HCT116 (cell line): ENCODE data around the gene SRRD. TPM values are rescaled to one million over a fixed set of nuclear protein-coding genes. Genes with fewer than 3 reads are reported as not detected.

Experiments
- ATAC-seq: fragments of 200-7000 bp; cut with Tn5 transposase; 2 replicates; pipeline ENCODE4 v1.9.1; 2020; ENCODE audit warnings: mild to moderate bottlenecking, moderate library complexity
- BruUV-seq: library from RNA; stranded (reverse); fragments of 400-500 nt; replicated peaks from 2 replicates; lab custom pipeline; 2021; lab: Mats Ljungman, UMichigan
- CTCF ChIA-PET: fragments of 300-600 bp; sonication (Branson Sonifier 250); formaldehyde crosslinking; loops from one replicate; lab custom pipeline; 2021; ENCODE audit warnings: antibody characterized with exemption; lab: Charles Lee
- POLR2A ChIA-PET: fragments of 300-600, 350-600 bp; sonication (Branson Sonifier 250); formaldehyde crosslinking; loops from one replicate; lab custom pipeline; 2021; ENCODE audit warnings: antibody characterized with exemption; lab: Charles Lee
- RAD21 ChIA-PET, 2 experiments: fragments of 300-600 bp; sonication (Branson Sonifier 250); formaldehyde crosslinking; loops; one replicate each; lab custom pipeline; 2023; ENCODE audit warnings: low total read pairs in 2 of 2; ENCODE audit not compliant: uncharacterized antibody in 2 of 2, unreplicated experiment in 2 of 2, low non-redundant PET in 1 of 2; lab: Charles Lee
- DNase-seq: peaks from one replicate; pipeline ENCODE4 v3.0.0-alpha.2; 2010; ENCODE audit warnings: low read depth, low spot score
- H2AFZ ChIP-seq: fragments of 200-600 bp; shearing (Covaris generic), sonication (generic); 2 replicates; pipeline ENCODE4 v1.6.1; 2017; ENCODE audit warnings: low read depth, mixed run types, mixed read lengths, antibody characterized with exemption, low read length; ENCODE audit not compliant: poor library complexity, severe bottlenecking
- H3K27ac ChIP-seq: 2 replicates; pipeline ENCODE4 v1.5.1; 2012; ENCODE audit warnings: low read depth, low read length
- H3K27me3 ChIP-seq: fragments of 200-600 bp; sonication (generic); 2 replicates; pipeline ENCODE4 v1.6.1; 2016; ENCODE audit warnings: mixed run types, low read length, mixed read lengths; ENCODE audit not compliant: insufficient read depth
- H3K36me3 ChIP-seq, 2 experiments: fragments of 200-500 bp in 1 of 2; fragments of 200-600 bp in 1 of 2; sonication (Bioruptor generic) in 1 of 2; sonication (generic) in 1 of 2; 2 replicates each; pipeline versions ENCODE4 v1.5.1 to v1.6.1; 2014 to 2016; ENCODE audit warnings: low read length in 2 of 2, inconsistent platforms in 1 of 2, mixed read lengths in 1 of 2, mixed run types in 1 of 2; ENCODE audit not compliant: insufficient read depth in 2 of 2, control insufficient read depth in 1 of 2
- H3K4me1 ChIP-seq, 2 experiments: fragments of 200-600 bp in 1 of 2; sonication (generic) in 1 of 2; 2 replicates each; pipeline versions ENCODE4 v1.5.1 to v1.6.1; 2012 to 2017; ENCODE audit warnings: low read length in 2 of 2, inconsistent platforms in 1 of 2, mild to moderate bottlenecking in 1 of 2, mixed read lengths in 1 of 2, mixed run types in 1 of 2, moderate library complexity in 1 of 2; ENCODE audit not compliant: insufficient read depth in 2 of 2, control insufficient read depth in 1 of 2
- H3K4me2 ChIP-seq: fragments of 200-600 bp; sonication (generic); 2 replicates; pipeline ENCODE4 v1.6.1; 2017; ENCODE audit warnings: mixed run types, low read length, mixed read lengths
- H3K4me3 ChIP-seq, 2 experiments: fragments of 200-600 bp in 1 of 2; sonication (generic) in 1 of 2; replicated peaks in 1 of 2; 2 replicates each; pipeline ENCODE4 v1.5.1; 2011 to 2016; ENCODE audit warnings: low read length in 2 of 2, control low read depth in 1 of 2, low read depth in 1 of 2, mild to moderate bottlenecking in 1 of 2, mixed read lengths in 1 of 2, mixed run types in 1 of 2
- H3K79me2 ChIP-seq: fragments of 200-600 bp; sonication (generic); 2 replicates; pipeline ENCODE4 v1.6.1; 2017; ENCODE audit warnings: mild to moderate bottlenecking, mixed run types, low read length, moderate library complexity, mixed read lengths; ENCODE audit not compliant: insufficient read depth
- H3K9ac ChIP-seq: fragments of 200-600 bp; sonication (generic); 2 replicates; pipeline ENCODE4 v1.6.1; 2016; ENCODE audit warnings: low read length, mixed read lengths
- H3K9me2 ChIP-seq: fragments of 200-600 bp; sonication (generic), shearing (Covaris generic); 2 replicates; pipeline ENCODE4 v1.6.1; 2017; ENCODE audit warnings: mixed run types, mild to moderate bottlenecking, moderate library complexity; ENCODE audit not compliant: insufficient read depth
- H3K9me3 ChIP-seq, 2 experiments: fragments of 200-500 bp in 1 of 2; fragments of 200-600 bp in 1 of 2; sonication (Bioruptor generic) in 1 of 2; sonication (generic) in 1 of 2; 2 replicates each; pipeline ENCODE4 v1.6.1; 2014 to 2017; ENCODE audit warnings: low read length in 2 of 2, mixed read lengths in 2 of 2, inconsistent platforms in 1 of 2, low read depth in 1 of 2, mild to moderate bottlenecking in 1 of 2, mixed run types in 1 of 2, moderate library complexity in 1 of 2; ENCODE audit not compliant: control insufficient read depth in 1 of 2, insufficient read depth in 1 of 2
- H4K20me1 ChIP-seq: fragments of 200-600 bp; sonication (generic), shearing (Covaris generic); 2 replicates; pipeline ENCODE4 v1.6.1; 2017; ENCODE audit warnings: mixed run types, mild to moderate bottlenecking, moderate library complexity; ENCODE audit not compliant: insufficient read depth
- EZH2 ChIP-seq: fragments of 200-600 bp; sonication (generic); IDR thresholded peaks from 2 replicates; pipeline ENCODE4 v1.6.1; 2017; ENCODE audit warnings: antibody characterized with exemption, mixed run types
- TCF7L2 ChIP-seq: IDR thresholded peaks from 2 replicates; pipeline ENCODE4 v1.7.0; 2011; ENCODE audit warnings: borderline replicate concordance, inconsistent platforms; ENCODE audit not compliant: insufficient read depth, insufficient read length; ENCODE audit errors: extremely low read depth
- ZBTB33 ChIP-seq: IDR thresholded peaks from 2 replicates; pipeline ENCODE4 v1.6.1; 2011; ENCODE audit warnings: mild to moderate bottlenecking, low read length, moderate library complexity; ENCODE audit not compliant: insufficient replicate concordance; ENCODE audit errors: extremely low read depth
- intact Hi-C: fragments of 100-400 bp; cut with micrococcal nuclease; formaldehyde crosslinking; loops from 2 replicates; pipeline ENCODE4 v1.10.0; 2022
- total RNA-seq: library from RNA; stranded (reverse); gene quantifications from one replicate; pipeline ENCODE4 v1.2.1, GENCODE V29; 2021; ENCODE audit not compliant: unreplicated experiment

Gene SRRD
- total RNA-seq, 1 experiment from 2014 or later, result 30.4 TPM

- no peak overlapping the region for H3K9ac ChIP-seq
- no peaks in the 10 kb centered on the region for H3K9me3 ChIP-seq
- H3K4me2 ChIP-seq, result no peak overlapping the region
- no peaks in the 10 kb centered on the region; a peak in 1 of 4 replicates for H3K36me3 ChIP-seq
- ChIA-PET CTCF (no interaction called here), POLR2A (no interaction called here), RAD21 (no interaction called here)
- H3K27ac ChIP-seq, result no peak overlapping the region
- H4K20me1 ChIP-seq, result no peaks in the 10 kb centered on the region
- DNase-seq (no peak), ATAC-seq (no peak)
- TF ChIP-seq TCF7L2 (no peak), EZH2 (no peak)
- intact Hi-C loops, result no loop called here
- H3K9me2 ChIP-seq, result no peaks in the 10 kb centered on the region
- peaks cover 9 to 10% of the 10 kb centered on the region in 2 experiments; a peak in 3 of 4 replicates for H3K4me1 ChIP-seq
- no peak overlapping the region for H3K4me3 ChIP-seq
- no peaks in the 10 kb centered on the region for H3K27me3 ChIP-seq
- peaks cover 26% of the 10 kb centered on the region for H3K79me2 ChIP-seq
- BruUV-seq, result no TSS peak
- H2AFZ ChIP-seq, result no peak overlapping the region
Observed at GRCh38 chr22:26516503-26516902, 32.8 kb downstream of the SRRD start.

GRCh38 chr22:26517429-26517828, 33.8 kb downstream of the SRRD start:
- H3K4me1 ChIP-seq, result peaks cover 7% of the 10 kb centered on the region in 2 experiments; a peak in 2 of 4 replicates
- no peak for ATAC-seq

More at GRCh38 chr22:26517429-26517828, 33.8 kb downstream of the SRRD start:
- no peaks in the 10 kb centered on the region for H4K20me1 ChIP-seq
- H3K27me3 ChIP-seq, result no peaks in the 10 kb centered on the region
- TF ChIP-seq ZBTB33, result no peak
- intact Hi-C loops, result no loop called here
- no peak for DNase-seq
- BruUV-seq, result no TSS peak
- CTCF ChIA-PET, result no interaction called here
- H3K27ac ChIP-seq, result no peak overlapping the region
- peaks cover 17% of the 10 kb centered on the region for H3K79me2 ChIP-seq
- no peak overlapping the region for H2AFZ ChIP-seq
- POLR2A ChIA-PET, result no interaction called here
- RAD21 ChIA-PET, result no interaction called here
- H3K4me2 ChIP-seq, result no peak overlapping the region
- H3K9ac ChIP-seq, result no peak overlapping the region
- H3K4me3 ChIP-seq, result no peak overlapping the region
- no peaks in the 10 kb centered on the region for H3K9me2 ChIP-seq
- H3K36me3 ChIP-seq, result no peaks in the 10 kb centered on the region; a peak in 1 of 4 replicates
- no peaks in the 10 kb centered on the region for H3K9me3 ChIP-seq
